Nephron progenitor cell (in vitro differentiated cells): ENCODE results near the gene NCOA6.
"Not testable (repeated sequence)": the region's sequence is repeated elsewhere in the genome, so short reads cannot be mapped to it uniquely, and the experiment has no call there.

Source experiments
- DNase-seq: peaks from one replicate; pipeline ENCODE4 v3.0.0; 2021
- H3K27ac Mint-ChIP-seq: 2 replicates; pipeline ENCODE4 v1.8.0; 2021; ENCODE audit warnings: mild to moderate bottlenecking, moderate library complexity, mixed read lengths
- H3K27me3 Mint-ChIP-seq: 2 replicates; pipeline ENCODE4 v1.8.0; 2021; ENCODE audit warnings: mild to moderate bottlenecking, low read depth, mixed read lengths; ENCODE audit not compliant: poor library complexity
- H3K36me3 Mint-ChIP-seq: 2 replicates; pipeline ENCODE4 v1.8.0; 2021; ENCODE audit warnings: low read depth, mixed read lengths
- H3K4me1 Mint-ChIP-seq: 2 replicates; pipeline ENCODE4 v1.8.0; 2021; ENCODE audit warnings: mixed read lengths
- H3K4me3 Mint-ChIP-seq: 2 replicates; pipeline ENCODE4 v1.8.0; 2021; ENCODE audit warnings: mild to moderate bottlenecking, moderate library complexity, mixed read lengths
- H3K9me3 Mint-ChIP-seq: 2 replicates; pipeline ENCODE4 v1.8.0; 2021; ENCODE audit warnings: mild to moderate bottlenecking, moderate library complexity, mixed read lengths
- TF ChIP-seq, protein P1 (sequence below): fragments of 200-600 bp; sonication (generic); IDR thresholded peaks from 2 replicates; pipeline ENCODE4 v1.5.0; 2021; ENCODE audit warnings: antibody characterized with exemption

Gene NCOA6

GRCh38 chr20:34715384-34715783 is 110.1 kb downstream of the NCOA6 start:
- DNase-seq: no peak
- TF ChIP-seq, protein P1, sequence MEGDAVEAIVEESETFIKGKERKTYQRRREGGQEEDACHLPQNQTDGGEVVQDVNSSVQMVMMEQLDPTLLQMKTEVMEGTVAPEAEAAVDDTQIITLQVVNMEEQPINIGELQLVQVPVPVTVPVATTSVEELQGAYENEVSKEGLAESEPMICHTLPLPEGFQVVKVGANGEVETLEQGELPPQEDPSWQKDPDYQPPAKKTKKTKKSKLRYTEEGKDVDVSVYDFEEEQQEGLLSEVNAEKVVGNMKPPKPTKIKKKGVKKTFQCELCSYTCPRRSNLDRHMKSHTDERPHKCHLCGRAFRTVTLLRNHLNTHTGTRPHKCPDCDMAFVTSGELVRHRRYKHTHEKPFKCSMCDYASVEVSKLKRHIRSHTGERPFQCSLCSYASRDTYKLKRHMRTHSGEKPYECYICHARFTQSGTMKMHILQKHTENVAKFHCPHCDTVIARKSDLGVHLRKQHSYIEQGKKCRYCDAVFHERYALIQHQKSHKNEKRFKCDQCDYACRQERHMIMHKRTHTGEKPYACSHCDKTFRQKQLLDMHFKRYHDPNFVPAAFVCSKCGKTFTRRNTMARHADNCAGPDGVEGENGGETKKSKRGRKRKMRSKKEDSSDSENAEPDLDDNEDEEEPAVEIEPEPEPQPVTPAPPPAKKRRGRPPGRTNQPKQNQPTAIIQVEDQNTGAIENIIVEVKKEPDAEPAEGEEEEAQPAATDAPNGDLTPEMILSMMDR: no peak
- Mint-ChIP-seq H3K4me1 (peaks cover 4% of the 10 kb centered on the region), H3K27ac (no peak overlapping the region), H3K9me3 (no peaks in the 10 kb centered on the region), H3K4me3 (no peak overlapping the region), H3K27me3 (peaks cover 8% of the 10 kb centered on the region), H3K36me3 (peaks cover 47% of the 10 kb centered on the region)

GRCh38 chr20:34713944-34714515 is 111.4 kb downstream of the NCOA6 start:
- H3K9me3 Mint-ChIP-seq, H3K4me3 Mint-ChIP-seq, H3K27ac Mint-ChIP-seq, H3K4me1 Mint-ChIP-seq, DNase-seq: not testable (repeated sequence)
- peaks cover 11% of the 10 kb centered on the region for H3K27me3 Mint-ChIP-seq
- peaks cover 36% of the 10 kb centered on the region for H3K36me3 Mint-ChIP-seq

GRCh38 chr20:34713194-34713943 is 112.1 kb downstream of the NCOA6 start:
- TF ChIP-seq, protein P1: no peak
- no peak for DNase-seq

GRCh38 chr20:34712525-34713192 is 112.8 kb downstream of the NCOA6 start:
- peaks cover 15% of the 10 kb centered on the region for H3K4me1 Mint-ChIP-seq
- no peak overlapping the region for H3K4me3 Mint-ChIP-seq
- peaks cover 23% of the 10 kb centered on the region for H3K27me3 Mint-ChIP-seq
- TF ChIP-seq, protein P1: no peak
- DNase-seq: no peak
- H3K27ac Mint-ChIP-seq: no peak overlapping the region
- H3K36me3 Mint-ChIP-seq: peaks cover 26% of the 10 kb centered on the region
- H3K9me3 Mint-ChIP-seq: no peaks in the 10 kb centered on the region

More at GRCh38 chr20:34713194-34713943, 112.1 kb downstream of the NCOA6 start:
- H3K9me3 Mint-ChIP-seq: no peaks in the 10 kb centered on the region
- peaks cover 12% of the 10 kb centered on the region for H3K4me1 Mint-ChIP-seq
- H3K36me3 Mint-ChIP-seq: peaks cover 30% of the 10 kb centered on the region
- H3K27ac Mint-ChIP-seq: no peak overlapping the region
- H3K27me3 Mint-ChIP-seq: peaks cover 16% of the 10 kb centered on the region
- no peak overlapping the region for H3K4me3 Mint-ChIP-seq

GRCh38 chr20:34711813-34712430 is 113.5 kb downstream of the NCOA6 start:
- DNase-seq: no peak
- Mint-ChIP-seq H3K4me3 (no peak overlapping the region), H3K27ac (no peak overlapping the region), H3K27me3 (peaks cover 28% of the 10 kb centered on the region), H3K9me3 (no peaks in the 10 kb centered on the region), H3K4me1 (peaks cover 19% of the 10 kb centered on the region), H3K36me3 (peaks cover 20% of the 10 kb centered on the region)
- TF ChIP-seq, protein P1: no peak
